Measurements from ENCODE around the gene HOXC12. TPM values are rescaled to one million over a fixed set of nuclear protein-coding genes. Genes with fewer than 3 reads are reported as not detected.

HOXC12 gene
- polyA plus RNA-seq, 1 of the 3 experiments (the other 2 are of a cell fraction): not detected

DNA sequence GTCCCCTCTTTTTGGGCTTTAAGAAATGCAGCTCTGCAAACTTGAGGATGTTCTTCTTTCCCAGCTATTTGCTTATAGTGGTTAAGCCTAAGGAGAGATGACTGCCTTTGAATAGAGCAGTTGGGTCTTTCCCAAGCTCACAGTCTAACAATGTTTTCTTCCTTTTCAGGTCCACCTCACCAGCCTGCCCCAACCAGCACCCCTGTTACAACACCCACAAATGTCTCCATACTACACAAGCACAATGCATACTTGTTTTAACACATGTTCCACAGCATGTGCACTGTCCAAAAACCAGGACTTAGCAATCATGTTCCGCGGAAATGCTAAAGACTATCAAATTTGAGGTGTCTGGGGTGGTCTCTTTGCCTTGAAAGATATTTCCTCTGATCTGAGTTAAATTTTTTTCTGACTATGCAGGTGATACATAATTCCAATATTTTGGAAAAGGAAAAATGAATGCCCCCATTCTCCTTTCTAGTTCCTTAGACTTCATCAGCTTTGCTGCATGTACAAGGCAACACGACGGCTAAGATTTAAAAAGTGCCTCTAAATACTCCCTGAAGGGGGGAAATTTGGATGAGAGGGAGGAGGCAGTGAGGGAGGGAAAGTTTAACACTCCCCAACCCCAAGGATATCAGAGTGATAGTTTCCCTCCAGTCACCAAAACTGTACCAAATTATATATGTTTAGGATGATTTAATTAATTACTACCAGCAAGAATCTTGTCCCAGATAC lies 22.7 kb upstream of the HOXC12 start:
- Histone ChIP-seq H3K9me3 (no peaks in the 10 kb centered on the region), H4K20me1 (ENCODE audit: insufficient read depth) (no peaks in the 10 kb centered on the region), H3F3A (replicated peaks; ENCODE audit: insufficient read depth) (no peaks in the 10 kb centered on the region), H3K27me3 (ENCODE audit: insufficient read depth) (peaks cover 97% of the 10 kb centered on the region), H3K36me3 (replicated peaks in 1 of 2; ENCODE audit: control insufficient read depth in 1 of 2, insufficient read depth in 2 of 2, low read length in 1 of 2) (no peaks in the 10 kb centered on the region), H3K9ac (no peak overlapping the region), H3K4me3 (ENCODE audit: low read depth in 2 of 2, low read length in 1 of 2) (no peak overlapping the region), H3K4me1 (ENCODE audit: control insufficient read depth in 1 of 2, insufficient read depth in 2 of 2, low read depth in 1 of 2, low read length in 1 of 2) (no peaks in the 10 kb centered on the region), H3K9me2 (no peaks in the 10 kb centered on the region), H2AFZ (ENCODE audit: low read depth) (no peak overlapping the region), H3K4me2 (no peak overlapping the region), H3K27ac (ENCODE audit: low read depth in 2 of 2, low read length in 1 of 2) (no peak overlapping the region), H3K79me2 (ENCODE audit: insufficient read depth) (no peaks in the 10 kb centered on the region)
- POLR2A ChIA-PET: no interaction called here
- WGBS (ENCODE audit: low lambda C conversion rate): 52% methylated on average over 4 of the region's 4 CpGs
- TF ChIP-seq NRF1 (IDR thresholded peaks at IDR 0.05; ENCODE audit: low read depth, low read length) (no peak), RCOR1 (IDR thresholded peaks at IDR 0.05; ENCODE audit: low read length) (no peak), MEF2A (IDR thresholded peaks at IDR 0.05; ENCODE audit: borderline replicate concordance, low read depth) (no peak), TAF1 (IDR thresholded peaks at IDR 0.05; ENCODE audit: borderline replicate concordance, low read depth, low read length) (no peak)
- TF ChIP-seq, protein P1, sequence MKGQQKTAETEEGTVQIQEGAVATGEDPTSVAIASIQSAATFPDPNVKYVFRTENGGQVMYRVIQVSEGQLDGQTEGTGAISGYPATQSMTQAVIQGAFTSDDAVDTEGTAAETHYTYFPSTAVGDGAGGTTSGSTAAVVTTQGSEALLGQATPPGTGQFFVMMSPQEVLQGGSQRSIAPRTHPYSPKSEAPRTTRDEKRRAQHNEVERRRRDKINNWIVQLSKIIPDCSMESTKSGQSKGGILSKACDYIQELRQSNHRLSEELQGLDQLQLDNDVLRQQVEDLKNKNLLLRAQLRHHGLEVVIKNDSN (IDR thresholded peaks at IDR 0.05; ENCODE audit: borderline replicate concordance, low read depth): no peak
- DNase-seq: no peak
- CTCF ChIA-PET: interaction anchor here (0.8 to 1.0 kb wide), 2 partner anchors 53 kb away, joined by 3 to 4 read pairs; partner anchors contain the start of gene HOXC10

- ChIA-PET POLR2A (no interaction called here), CTCF (interaction anchor here (1.0 kb wide), 1 partner anchor 52 kb away, joined by 3 read pairs; the partner anchor contains the start of gene HOXC10)
- Histone ChIP-seq H3K9ac (no peak overlapping the region), H3K9me2 (no peaks in the 10 kb centered on the region), H3F3A (replicated peaks; ENCODE audit: insufficient read depth) (no peaks in the 10 kb centered on the region), H2AFZ (ENCODE audit: low read depth) (no peak overlapping the region), H3K4me2 (no peak overlapping the region), H3K27me3 (ENCODE audit: insufficient read depth) (peaks cover 97% of the 10 kb centered on the region), H3K79me2 (ENCODE audit: insufficient read depth) (no peaks in the 10 kb centered on the region), H4K20me1 (ENCODE audit: insufficient read depth) (no peaks in the 10 kb centered on the region), H3K4me1 (ENCODE audit: control insufficient read depth in 1 of 2, insufficient read depth in 2 of 2, low read depth in 1 of 2, low read length in 1 of 2) (no peaks in the 10 kb centered on the region; a peak in 1 of 4 replicates), H3K36me3 (replicated peaks in 1 of 2; ENCODE audit: control insufficient read depth in 1 of 2, insufficient read depth in 2 of 2, low read length in 1 of 2) (no peaks in the 10 kb centered on the region), H3K9me3 (no peaks in the 10 kb centered on the region), H3K27ac (ENCODE audit: low read depth in 2 of 2, low read length in 1 of 2) (no peak overlapping the region), H3K4me3 (ENCODE audit: low read depth in 2 of 2, low read length in 1 of 2) (no peak overlapping the region)
- WGBS (ENCODE audit: low lambda C conversion rate): 28% methylated on average over 4 of the region's 4 CpGs
- TF ChIP-seq GATA2 (CRISPR knock-in tag; IDR thresholded peaks at IDR 0.05) (no peak), USF2 (IDR thresholded peaks at IDR 0.05; ENCODE audit: borderline replicate concordance, low read depth, low read length) (no peak)
- no peak for DNase-seq
Measured at GRCh38 chr12:53932915-53933314, 21.8 kb upstream of the HOXC12 start.
